ENCODE data around the gene ACTG1. TPM values are rescaled to one million over a fixed set of nuclear protein-coding genes. Genes with fewer than 3 reads are reported as not detected.

The ACTG1 gene
- total and polyA plus RNA-seq, 2 of the 13 experiments (the other 11 are each of a cell fraction or from before 2014, with no cell fraction given), result 973 to 1,138 TPM

- no peak for TF ChIP-seq ZNF142 (CRISPR knock-in tag; IDR thresholded peaks at IDR 0.05)
- TF ChIP-seq ZNF546 (CRISPR knock-in tag; conservative IDR thresholded peaks at IDR 0.05), result no peak
- TF ChIP-seq ARID4A (CRISPR knock-in tag; IDR thresholded peaks at IDR 0.05; ENCODE audit: borderline replicate concordance), result no peak
- no peak for TF ChIP-seq SRSF1 (optimal IDR thresholded peaks at IDR 0.05; ENCODE audit: low read depth, low read length)
- TF ChIP-seq GPN1 (CRISPR knock-in tag; IDR thresholded peaks at IDR 0.05; ENCODE audit: borderline replicate concordance), result no peak
- TF ChIP-seq SUZ12 (IDR thresholded peaks at IDR 0.05; ENCODE audit: low read depth, low read length), result no peak
- peak; percentile 39 for TF ChIP-seq CTCF (CRISPR knock-in tag; IDR thresholded peaks at IDR 0.05)
- no peak for TF ChIP-seq NR2C2 (CRISPR knock-in tag; IDR thresholded peaks at IDR 0.05; ENCODE audit: borderline replicate concordance)
- no peak for TF ChIP-seq ZNF710 (CRISPR knock-in tag; IDR thresholded peaks at IDR 0.05; ENCODE audit: borderline replicate concordance)
- no peak for TF ChIP-seq KDM1A (CRISPR knock-in tag; IDR thresholded peaks at IDR 0.05)
These were observed 15.2 kb upstream of the ACTG1 start, which contains the start of gene FSCN2 (continued) for GRCh38 chr17:81527591-81528383.
